ENCODE measurements around the gene CRTAP. TPM values are rescaled to one million over a fixed set of nuclear protein-coding genes. Genes with fewer than 3 reads are reported as not detected.

CRTAP gene
- total and polyA plus RNA-seq, 2 of the 13 experiments (the other 11 are each of a cell fraction or from before 2014, with no cell fraction given): 54.2 to 119 TPM

- no peak for TF ChIP-seq RNF219 (CRISPR knock-in tag; IDR thresholded peaks at IDR 0.05)
- peak; percentile 72 for TF ChIP-seq DPF2 (CRISPR knock-in tag; IDR thresholded peaks at IDR 0.05; ENCODE audit: borderline replicate concordance, low read depth)
- TF ChIP-seq ZNF329 (CRISPR knock-in tag; IDR thresholded peaks at IDR 0.05; ENCODE audit: low read depth): no peak
- peak; percentile 88 for TF ChIP-seq PAXIP1 (CRISPR knock-in tag; conservative IDR thresholded peaks at IDR 0.05)
- TF ChIP-seq ZFP1 (CRISPR knock-in tag; IDR thresholded peaks at IDR 0.05): no peak
- no peak for TF ChIP-seq ATF7 (IDR thresholded peaks at IDR 0.05)
- TF ChIP-seq ATF7 (CRISPR knock-in tag; IDR thresholded peaks at IDR 0.05): 0 out of 2 replicates have a peak, but pooled peaks have one; percentile 35
- TF ChIP-seq ZNF660 (CRISPR knock-in tag; IDR thresholded peaks at IDR 0.05; ENCODE audit: borderline replicate concordance, low read depth): no peak
- TF ChIP-seq ZNF644 (CRISPR knock-in tag; IDR thresholded peaks at IDR 0.05; ENCODE audit: low read depth): peak; percentile 87
- no peak for TF ChIP-seq ZNF672 (CRISPR knock-in tag; IDR thresholded peaks at IDR 0.05)
- no peak for TF ChIP-seq FOXM1 (CRISPR knock-in tag; IDR thresholded peaks at IDR 0.05)
These were observed 72.9 kb downstream of the CRTAP start (continued) for GRCh38 chr3:33186524-33187367.

All from HepG2 (cell line).